GM23338 (cell line): Measurements from ENCODE around the gene EIF5A.

Experiments used
- CREB1 ChIP-seq: fragments of 250-450 bp; sonication (Bioruptor Pico); IDR thresholded peaks from 2 replicates; pipeline ENCODE4 v1.5.0; 2020; ENCODE audit warnings: low read depth, mild to moderate bottlenecking, moderate library complexity
- CTCF ChIP-seq, 2 experiments: fragments of 200-600 bp in 1 of 2; sonication (generic) in 1 of 2; conservative IDR thresholded peaks; 2 replicates each; pipeline versions ENCODE4 v1.5.1 to v1.6.1; 2016 to 2017; ENCODE audit warnings: antibody characterized with exemption in 2 of 2, low read depth in 2 of 2, mild to moderate bottlenecking in 2 of 2, moderate library complexity in 1 of 2
- ETS1 ChIP-seq: IDR thresholded peaks from 2 replicates; pipeline ENCODE4 v1.6.1; 2016; ENCODE audit warnings: antibody characterized with exemption
- EZH2 ChIP-seq: fragments of 200-600 bp; sonication (generic); IDR thresholded peaks from one replicate; pipeline ENCODE4 v1.8.0; 2017; ENCODE audit warnings: antibody characterized with exemption, mild to moderate bottlenecking, low read depth; ENCODE audit not compliant: unreplicated experiment
- EZH2phosphoT487 ChIP-seq: fragments of 200-600 bp; sonication (generic); IDR thresholded peaks from one replicate; pipeline ENCODE4 v1.8.1; 2018; ENCODE audit warnings: antibody characterized with exemption; ENCODE audit not compliant: unreplicated experiment
- POLR2AphosphoS5 ChIP-seq: IDR thresholded peaks from 2 replicates; pipeline ENCODE4 v1.6.1; 2016; ENCODE audit warnings: antibody characterized with exemption, low read depth
- REST ChIP-seq: IDR thresholded peaks from one replicate; pipeline ENCODE4 v1.6.1; 2018; ENCODE audit warnings: antibody characterized with exemption; ENCODE audit not compliant: unreplicated experiment

- TF ChIP-seq CTCF (conservative IDR thresholded peaks at IDR 0.05; ENCODE audit: low read depth in 2 of 2) (no peak), POLR2AphosphoS5 (peak; percentile 76), REST (no peak), ETS1 (peak; percentile 86), EZH2phosphoT487 (no peak), EZH2 (no peak), CREB1 (CRISPR knock-in tag) (no peak; the same call in 1 of the 2 replicates)
These were observed 22.1 kb downstream of the EIF5A start for GRCh38 chr17:7329374-7329996.
